NCI-H2081 (cell line): ENCODE results near the gene XPNPEP2.

Experiments
- DNase-seq, 2 experiments: peaks; one replicate each; lab custom pipeline; 2025; lab: John Stamatoyannopoulos, UW

XPNPEP2 gene

DNA sequence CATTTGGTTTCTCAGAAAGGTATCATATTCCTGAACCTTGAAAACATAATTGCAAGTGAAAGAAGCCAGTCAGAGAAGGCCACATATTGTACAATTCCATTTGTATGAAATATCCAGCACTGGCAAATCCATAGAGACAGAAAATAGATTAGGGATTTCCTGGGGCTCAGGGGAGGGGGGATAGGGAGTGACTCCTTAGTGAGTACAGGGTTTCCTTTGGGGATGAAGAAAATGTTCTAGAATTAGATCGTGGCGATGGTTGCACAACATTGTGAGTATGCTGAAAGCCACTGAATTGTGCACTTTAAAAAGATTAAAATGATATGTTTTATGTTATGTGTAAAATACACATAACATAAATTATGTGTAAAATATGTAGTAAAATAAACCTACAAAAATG lies 10.3 kb downstream of the XPNPEP2 start:
- DNase-seq, result no peak

DNA sequence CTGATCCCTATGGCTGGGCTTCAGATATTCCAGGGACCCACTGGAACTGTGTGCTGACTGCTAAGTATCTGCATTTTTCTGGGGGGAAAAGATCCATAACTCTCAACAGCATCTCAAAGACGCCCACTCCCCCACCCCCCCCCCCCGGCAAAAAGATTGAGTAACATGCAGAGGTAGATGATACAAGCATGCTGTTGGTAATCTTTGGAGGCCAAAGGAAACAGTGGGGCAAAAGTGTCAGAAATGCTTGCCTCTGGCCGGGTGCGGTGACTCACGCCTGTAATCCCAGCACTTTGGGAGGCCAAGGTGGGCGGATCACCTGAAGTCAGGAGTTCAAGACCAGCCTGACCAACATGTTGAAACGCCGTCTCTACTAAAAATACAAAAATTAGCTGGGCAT lies 12.2 kb downstream of the XPNPEP2 start:
- no peak for DNase-seq

DNA sequence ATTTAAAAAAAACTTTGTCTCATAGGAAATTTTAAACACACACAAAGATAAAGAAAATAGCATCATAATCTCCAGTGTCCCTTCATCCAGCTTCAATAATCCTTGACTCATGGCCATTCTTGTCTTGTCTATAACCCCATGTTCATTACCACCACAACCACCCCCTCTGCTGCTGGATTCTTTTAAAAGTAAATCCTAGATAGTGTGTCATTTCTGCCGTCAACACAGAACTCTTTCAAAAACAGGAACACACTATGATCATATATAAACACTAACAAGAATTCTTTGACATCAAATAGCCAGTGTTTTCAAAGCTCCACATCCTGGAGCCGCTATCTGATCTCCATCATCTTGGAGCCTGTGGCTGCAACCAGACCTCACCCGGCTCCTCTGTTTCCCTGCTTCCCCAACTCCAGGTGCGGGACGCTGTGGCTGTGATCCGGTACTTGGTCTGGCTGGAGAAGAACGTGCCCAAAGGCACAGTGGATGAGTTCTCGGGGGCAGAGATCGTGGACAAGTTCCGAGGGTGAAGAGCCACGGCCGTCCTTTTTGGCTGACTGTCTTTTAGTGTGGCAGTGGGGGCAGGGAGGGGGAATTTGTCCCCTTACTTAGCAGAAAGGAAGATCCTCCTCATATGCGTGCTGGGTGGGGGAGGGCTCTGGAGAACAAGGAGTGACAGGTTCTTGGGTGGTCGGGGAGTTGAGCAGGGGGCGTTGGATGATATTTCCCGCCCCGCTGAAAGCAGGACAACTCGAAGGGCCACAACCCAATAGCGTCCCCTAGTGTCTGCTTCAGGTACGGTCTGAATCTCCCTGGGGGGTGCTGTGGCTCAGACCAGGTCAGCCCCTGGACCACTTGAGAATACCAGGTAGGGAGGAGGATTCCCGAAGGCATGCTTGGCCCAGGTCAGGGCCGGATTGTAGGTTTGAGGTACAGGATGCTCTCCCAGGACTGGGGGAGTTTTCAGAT lies 15.6 kb downstream of the XPNPEP2 start:
- no peak for DNase-seq

DNA sequence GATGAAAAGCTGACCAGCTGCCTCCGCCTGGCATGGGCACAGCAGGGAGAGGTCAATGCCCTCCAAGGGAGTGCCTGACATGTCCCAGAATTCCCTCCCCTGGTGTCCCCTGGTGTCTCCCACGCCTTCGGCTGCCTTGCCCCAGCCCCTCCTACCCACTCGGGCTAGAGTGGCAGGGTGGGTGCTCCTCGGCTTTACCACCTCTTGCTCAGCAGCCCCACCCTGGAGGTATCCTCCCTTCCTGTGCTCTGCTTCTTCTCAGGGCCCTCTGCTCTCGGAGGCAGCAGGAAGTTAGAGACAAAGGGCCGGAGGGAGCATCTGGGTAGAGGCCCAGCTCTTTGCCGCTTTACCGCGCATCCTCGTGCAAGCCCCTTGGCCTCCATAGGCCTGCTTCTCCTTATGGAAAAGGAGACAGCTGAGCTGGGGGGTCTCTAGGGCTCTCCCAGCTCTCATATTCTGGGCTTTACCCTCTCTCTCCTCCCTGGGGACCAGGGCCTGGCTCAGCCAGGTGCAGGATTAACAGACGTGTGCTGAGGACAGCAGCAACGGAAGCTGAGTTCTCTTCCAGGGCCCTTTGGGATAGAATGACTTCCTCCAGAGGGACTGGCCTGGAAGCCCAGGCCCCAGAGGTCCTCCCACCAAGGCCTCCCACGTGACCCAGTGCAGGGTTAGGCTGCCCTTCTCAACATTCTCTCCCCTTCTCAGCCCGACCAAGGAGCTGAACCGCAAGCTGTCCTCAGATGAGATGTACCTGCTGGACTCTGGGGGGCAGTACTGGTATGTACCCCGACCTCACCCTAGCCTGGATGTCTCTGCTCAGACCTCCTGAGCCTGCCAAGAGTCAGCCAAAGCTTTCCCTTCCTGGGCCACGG lies 17.2 kb downstream of the XPNPEP2 start:
- no peak for DNase-seq

DNA sequence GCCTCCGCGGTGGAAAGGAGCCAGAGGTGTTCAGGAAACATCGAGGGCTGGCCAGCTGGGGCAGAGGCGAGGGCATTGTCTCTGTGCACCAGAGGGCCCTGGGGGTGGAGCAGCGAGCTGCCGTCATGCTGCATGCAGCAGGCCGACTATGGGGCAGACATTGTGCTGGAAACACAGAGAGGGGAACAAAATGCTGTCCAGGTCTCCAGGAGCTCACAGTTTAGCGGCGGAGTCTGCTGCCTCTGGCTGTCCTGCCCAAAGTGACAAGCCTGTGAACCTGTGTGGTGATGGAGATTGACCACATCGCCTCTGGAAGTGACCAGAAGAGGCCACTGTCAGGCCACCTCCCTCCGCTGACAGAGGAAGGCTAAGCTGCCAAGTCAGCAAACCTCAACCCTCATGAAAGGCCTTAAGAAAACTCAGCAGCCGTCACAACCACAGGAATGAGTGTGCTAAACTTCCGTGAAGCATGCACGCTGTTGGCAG lies 20.8 kb downstream of the XPNPEP2 start:
- no peak for DNase-seq

DNA sequence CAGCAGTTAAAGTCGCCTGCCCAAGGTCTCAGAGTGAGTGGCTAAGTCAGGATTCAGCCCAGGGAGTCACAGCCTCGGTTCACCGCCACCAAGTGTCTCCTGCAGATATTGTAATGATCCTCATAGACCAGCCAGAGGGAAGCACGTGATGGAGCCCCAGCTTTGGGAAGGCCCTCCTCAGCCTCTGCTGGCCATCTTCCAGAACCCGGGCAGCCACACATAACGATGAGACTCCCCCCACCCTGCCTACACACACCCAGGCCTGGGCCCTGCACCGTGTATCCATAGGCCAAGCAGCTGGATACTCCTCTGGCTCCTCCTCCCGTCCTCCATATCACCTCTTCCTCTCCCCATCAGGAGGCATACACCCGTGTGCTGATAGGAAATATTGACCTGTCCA lies 21.4 kb downstream of the XPNPEP2 start:
- DNase-seq, result no peak

DNA sequence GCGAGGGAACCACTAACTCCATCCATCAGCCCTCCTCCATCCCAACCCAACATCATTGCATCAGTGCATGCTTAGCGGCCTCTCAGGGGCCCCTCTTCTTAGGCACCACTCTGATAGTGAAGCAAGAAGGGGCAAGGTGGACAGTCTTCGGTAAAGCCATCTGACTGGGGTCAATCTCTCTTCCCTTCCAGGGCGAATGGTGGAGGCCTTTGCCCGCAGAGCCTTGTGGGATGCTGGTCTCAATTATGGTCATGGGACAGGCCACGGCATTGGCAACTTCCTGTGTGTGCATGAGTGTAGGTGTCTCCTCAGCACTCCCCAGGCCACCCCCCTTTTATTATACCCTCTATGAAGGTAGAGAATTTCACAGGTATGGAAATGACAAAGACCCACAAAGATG lies 22.2 kb downstream of the XPNPEP2 start:
- DNase-seq, result no peak

DNA sequence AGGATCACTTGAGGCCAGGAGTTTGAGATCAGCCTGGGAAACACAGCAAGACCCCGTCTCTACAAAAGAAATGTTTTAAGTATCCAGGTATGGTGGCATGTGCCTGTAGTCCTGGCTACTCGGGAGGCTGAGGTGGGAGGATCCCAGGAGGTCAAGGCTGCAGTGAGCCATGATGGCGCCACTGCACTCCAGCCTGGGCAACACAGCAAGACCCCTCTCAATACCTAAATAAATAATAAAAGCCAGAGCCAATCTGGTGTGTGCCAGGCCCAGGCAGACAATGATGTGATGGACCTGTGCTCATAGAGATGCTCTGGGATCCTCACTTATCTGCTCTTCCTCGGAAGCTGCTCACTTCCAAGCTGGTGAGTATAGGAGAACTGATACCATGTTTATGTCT lies 22.8 kb downstream of the XPNPEP2 start:
- no peak for DNase-seq

DNA sequence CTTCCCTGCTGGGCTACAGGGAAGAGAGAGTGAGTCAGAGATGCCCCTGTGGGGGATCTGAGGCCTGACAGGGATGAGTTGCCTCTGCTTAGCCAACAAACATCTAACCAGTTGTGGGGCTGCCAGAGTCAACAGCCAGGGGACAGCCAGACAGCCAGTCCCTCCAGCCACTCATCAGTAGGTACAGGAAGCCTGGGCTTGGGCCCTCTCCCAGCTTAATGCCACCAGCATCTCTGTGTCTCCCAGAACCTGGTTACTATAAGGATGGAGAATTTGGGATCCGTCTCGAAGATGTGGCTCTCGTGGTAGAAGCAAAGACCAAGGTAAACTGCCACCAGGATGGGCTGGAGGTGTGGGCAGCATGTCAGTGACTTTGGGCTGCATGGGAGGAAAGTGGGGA lies 23.7 kb downstream of the XPNPEP2 start:
- DNase-seq, result no peak

DNA sequence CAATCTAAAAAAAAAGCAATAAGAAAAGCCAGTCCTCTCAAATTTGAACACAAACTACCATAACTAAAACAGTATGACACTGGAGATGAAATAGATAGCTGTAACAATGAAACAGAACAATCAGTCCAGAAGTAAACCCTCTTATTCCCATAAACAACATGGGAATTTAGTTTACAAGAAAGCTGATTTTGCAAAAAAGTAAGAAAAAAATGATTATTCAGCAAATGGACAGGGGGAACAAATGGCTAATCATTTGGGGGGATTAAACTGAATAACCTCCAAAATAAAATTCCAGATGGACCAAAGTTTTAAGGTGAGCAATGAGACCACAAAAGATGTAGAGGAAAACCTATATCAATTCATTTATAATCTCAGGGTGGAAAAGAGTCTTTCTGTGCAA lies 24.9 kb downstream of the XPNPEP2 start:
- no peak for DNase-seq

DNA sequence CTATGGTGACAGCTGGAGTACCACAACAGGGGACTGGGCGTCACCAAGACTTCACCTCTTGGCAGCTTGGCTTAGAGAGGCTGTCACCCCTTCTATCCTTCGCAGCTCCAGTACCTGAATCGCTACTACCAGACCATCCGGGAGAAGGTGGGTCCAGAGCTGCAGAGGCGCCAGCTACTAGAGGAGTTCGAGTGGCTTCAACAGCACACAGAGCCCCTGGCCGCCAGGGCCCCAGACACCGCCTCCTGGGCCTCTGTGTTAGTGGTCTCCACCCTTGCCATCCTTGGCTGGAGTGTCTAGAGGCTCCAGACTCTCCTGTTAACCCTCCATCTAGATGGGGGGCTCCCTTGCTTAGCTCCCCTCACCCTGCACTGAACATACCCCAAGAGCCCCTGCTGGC lies 29.4 kb downstream of the XPNPEP2 start:
- DNase-seq, result no peak

DNA sequence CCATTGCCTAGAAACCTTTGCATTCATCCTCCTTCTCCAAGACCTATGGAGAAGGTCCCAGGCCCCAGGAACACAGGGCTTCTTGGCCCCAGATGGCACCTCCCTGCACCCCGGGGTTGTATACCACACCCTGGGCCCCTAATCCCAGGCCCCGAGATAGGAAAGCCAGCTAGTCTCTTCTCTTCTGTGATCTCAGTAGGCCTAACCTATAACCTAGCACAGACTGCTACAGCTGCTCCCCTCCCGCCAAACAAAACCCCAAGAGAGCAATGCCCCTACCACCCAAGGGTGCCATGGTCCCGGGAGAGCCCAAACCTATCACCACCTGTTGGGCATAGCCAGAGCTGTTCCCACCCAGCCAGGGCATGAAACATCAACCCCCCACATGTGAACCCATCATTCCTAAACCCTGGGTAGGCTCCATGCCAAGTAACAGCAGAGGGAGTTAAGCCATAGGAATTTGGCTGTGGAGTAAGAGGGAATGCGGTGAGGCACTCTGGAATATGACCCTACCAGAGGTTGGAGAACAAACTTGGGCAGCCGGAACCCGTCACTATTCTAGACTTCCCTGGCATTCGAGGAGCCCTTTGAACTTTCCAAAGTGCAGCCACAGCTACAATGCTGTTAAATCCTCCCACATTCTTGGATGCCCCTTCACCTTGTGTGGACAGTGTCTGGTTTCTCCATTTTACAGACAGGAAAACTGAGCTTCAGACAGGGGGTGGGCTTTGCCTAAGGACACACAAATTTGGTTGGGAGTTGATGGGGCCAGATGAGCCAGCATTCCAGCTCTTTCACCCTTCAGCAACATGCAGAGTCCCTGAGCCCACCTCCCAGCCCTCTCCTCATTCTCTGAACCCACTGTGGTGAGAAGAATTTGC lies 30.0 kb downstream of the XPNPEP2 start:
- no peak for DNase-seq

DNA sequence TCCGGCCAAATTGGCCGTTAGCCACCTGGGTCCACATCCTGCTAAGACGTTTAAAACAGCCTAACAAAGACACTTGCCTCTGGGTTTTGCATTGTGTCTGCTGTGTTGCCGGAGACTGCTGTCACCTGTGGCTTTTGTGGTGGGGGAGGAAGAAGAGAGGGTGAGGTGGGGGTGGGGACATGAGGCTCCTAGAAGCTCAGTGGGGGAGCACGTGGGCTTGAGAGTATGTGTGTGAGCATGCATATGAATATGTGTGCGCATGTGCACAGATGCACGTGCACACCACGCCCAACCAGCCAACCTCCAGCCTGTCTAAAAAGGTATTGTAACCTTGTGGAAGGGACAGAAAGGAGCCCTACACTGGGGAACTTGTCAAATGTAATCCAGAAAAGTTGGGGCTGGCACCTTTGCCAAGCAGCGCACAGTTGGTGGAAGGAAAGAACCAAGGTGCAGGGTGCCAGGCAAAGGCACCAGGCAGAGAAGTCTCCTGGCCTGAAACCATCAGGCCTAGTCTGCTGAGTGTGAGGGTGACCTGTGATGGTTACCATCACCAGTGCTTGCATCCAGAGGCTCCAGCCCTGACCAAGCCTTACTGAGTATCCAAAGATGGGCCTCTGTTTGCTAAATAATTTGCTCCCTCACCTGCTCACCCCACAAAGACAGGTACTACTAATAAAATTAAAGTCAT lies 30.8 kb downstream of the XPNPEP2 start:
- DNase-seq, result no peak

DNA sequence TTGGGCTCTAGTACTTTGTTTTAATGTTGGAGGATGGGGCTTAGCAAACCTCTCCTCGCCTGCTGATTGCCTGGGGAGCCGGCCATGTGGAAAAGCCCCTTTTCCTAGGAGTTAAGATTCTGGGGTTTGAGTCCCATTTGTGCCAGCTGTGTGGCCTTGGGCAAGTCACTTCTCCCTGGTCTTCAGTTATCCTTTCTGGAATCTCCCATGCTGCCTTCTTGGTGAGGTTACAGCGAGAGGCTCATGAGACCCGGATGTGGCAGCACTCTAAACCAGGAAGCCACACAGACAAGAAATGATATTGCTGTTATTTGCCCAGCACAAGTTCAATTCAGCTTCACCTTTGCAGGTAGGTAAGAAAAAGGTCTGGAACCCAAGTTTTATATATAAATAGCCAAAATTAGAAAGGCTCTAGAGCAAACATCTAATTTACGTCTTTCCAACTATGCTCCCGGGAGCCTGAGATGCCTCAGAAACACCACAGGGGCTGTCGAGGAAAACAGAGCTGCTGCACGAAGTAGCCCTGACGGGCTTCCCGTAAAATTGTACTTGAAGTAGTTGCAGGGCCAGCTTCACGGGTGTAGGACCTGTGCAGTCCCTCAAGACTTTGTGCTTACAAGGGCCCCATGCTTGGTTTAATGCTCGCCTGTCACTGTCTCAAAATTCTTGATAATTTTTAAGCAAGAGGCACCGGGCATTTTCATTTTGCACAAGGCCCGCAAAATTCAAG lies 32.7 kb downstream of the XPNPEP2 start:
- DNase-seq, result no peak

DNA sequence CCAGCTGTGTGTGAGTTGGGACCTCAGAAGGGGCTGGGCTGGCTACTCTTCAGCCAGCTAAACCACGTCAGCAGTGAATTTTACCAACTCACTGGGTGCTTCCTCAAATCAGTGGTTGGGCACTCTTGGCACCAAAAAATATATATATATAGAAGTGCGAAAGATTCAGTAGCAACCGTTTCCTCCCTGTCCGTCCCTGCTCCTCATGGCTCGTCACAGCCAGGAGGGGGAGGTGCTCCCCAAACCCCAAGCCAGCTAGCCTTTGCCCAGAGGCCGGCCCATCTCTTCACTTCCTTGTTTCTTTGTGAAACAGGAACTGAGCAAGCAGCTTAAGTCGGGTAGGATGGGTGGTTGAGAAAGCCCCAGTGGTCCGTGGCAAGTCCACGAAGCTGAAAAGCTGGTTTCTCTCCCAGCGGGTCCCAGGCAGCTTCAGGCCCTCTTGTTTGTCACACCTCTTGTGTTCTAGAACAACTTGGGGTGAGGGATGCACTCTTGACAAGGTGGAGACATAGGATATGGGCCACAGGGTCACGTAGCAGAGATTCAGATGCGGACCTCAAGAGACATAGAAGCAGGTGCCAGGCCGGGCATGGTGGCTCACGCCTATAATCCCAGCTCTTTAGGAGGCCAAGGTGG lies 34.1 kb downstream of the XPNPEP2 start:
- no peak for DNase-seq

DNA sequence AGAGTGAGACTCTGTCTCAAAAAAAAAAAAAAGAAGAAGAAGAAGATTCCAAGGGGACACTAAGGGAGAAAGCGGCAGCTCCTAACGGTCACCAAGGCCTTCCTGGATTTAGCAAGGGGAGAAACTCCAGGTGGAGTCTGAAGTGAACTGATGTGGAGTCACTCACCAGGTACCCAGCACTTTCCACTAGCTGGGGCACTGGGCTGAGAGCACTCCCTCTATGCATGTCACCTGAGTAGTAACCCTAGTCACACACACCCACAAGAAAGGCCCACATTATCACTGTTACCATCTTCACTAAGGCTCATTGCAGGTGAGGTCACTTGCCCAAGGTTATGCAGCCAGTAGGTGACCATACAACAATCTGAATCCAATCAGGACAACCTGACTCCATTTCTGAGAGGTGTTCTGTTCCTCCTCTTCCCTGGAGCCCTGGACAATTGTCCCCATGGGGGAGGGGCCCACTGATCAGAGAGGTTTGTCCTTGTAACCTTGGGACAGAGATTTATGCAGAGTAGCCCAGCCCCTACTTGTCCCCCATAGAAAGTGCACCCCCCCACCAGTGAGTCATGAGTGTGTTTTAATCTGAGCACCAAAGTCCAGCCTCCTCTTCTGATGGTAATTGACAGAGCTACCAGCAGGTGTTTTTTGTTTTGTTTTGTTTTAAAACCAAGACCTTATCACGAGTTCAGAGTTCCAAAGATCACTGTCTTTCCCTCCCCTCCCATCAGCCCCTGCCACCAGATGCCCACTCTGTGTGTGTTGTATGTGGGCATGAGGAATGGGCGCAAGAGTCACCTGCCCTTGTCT lies 35.1 kb downstream of the XPNPEP2 start:
- DNase-seq, result no peak

DNA sequence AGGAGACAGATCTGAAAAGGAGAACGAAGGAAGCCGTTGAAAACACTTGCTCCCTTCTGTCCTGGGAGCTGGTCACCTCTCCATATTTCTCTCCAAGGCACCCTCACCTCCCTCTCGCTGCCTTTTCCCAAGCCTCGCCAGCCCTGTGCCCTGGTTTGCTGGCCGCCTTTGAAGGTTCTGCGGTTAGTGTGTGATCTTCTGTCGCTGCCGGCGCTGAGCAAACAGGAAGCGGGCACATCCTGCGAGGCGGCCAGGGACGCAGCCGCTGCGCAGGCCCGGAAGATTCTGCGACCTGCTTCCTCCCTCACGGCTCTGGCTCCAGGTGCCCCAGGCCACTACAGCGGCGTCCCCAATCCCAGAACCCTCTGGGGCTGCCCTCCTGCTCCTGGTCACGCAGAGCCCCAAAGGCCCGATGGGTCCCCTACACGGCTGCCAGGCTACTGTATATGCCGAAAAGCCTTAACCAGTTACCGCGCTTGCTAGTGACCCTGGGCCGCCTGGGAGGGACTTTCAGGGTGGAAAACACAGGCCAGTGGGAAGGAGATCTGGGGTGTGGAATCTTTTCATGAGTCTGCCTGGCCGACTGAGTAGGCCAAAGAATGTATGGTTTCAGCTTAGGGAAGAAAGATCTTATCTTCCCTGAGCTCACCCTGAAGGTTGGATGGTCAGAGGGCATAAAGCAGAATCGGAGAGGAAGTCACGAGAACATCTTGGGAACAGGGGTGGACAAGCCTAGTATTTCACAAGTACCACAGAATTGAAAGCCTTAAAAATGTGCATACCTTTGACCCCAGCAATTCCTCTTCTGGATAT lies 38.6 kb downstream of the XPNPEP2 start:
- no peak for DNase-seq

DNA sequence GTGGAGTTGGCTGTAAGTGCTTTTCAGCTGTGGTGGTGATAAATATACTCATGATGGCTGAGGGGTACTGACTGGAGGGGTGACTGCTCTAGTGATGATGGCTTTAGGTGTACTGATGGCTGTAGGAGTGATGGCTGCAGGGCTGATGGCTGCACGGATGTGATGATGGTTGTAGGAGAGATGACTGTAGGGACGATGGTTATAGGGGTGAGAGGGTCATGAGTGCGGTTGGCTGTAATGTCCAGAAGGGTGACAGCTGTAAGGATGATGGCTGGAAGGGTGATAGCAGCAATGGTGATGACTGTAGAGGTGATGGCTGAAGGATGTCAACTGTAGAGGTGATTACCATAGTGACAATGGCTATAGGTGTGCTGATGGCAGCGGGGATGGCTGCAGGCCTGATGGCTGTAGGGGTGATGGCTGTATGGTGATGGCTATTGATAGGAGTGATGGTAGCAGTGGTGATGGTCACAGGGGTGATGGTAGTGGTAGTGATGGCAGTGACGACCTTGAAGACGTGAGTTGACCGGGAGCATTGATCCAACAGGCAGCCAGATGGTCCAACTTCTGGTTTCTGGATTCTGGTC lies 40.4 kb downstream of the XPNPEP2 start:
- DNase-seq, result no peak
